ENCODE results near the gene AGAP3.

AGAP3 gene

DNA sequence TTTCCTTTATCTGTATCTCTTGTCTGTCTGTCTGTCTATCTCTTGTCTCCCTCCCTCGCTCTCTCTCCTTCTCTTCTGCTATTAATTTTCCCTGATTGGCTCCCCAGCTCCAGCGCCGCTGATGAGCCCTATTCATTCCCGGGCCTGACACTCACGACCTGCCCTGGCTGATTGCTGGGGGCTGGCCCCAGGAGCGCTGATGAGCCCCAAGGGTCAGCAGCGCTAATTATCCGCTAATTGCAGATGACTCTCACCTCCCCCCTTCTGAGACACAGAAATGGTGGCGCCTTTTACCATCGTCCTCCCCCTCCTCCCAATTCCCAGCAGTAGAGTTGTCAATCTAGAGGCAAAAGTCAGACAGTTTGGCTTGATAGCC is 82.5 kb downstream of the AGAP3 start:
- no peak for DNase-seq

DNA sequence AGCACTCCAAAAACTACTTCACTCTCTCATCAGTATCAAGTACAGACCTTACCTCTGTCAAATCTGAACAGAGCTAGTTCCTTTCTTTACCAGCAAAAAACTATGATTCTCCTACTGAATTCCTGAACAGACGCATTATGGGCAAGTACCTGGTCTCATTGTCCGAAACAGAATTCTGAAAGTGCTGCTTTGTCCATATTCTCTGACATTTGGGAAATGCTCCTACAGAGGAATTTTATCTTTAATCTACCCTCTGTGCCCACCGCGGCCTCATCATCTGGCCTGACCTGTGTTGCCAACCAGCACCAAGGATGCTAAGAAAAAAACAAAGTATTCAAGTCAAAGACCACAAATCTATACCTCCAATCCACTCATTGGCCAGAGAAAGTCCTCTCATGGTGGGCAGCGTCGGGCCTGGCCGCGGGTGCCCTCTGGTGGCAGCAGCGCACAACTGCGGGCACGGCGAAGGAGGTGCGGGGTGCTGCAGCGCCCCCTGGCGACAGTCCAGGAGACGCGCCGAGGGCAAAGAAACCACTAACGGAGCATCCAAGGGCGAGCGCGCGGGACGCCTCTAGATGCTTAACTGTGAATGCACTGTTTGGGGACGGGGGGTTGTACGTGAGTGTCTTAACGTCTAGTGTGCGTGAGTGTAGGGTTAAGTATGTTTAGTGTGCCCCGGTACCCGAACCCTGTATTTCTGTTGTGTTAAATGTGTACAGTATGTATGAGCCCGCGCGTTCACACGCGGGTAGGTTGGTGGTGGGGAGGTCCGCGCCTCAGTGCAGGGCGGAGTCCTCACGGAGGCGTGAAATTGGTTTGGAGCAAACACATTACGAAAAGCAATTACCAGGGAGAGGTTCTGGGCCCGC is 86.2 kb downstream of the AGAP3 start:
- DNase-seq: peak; percentile 63

DNA sequence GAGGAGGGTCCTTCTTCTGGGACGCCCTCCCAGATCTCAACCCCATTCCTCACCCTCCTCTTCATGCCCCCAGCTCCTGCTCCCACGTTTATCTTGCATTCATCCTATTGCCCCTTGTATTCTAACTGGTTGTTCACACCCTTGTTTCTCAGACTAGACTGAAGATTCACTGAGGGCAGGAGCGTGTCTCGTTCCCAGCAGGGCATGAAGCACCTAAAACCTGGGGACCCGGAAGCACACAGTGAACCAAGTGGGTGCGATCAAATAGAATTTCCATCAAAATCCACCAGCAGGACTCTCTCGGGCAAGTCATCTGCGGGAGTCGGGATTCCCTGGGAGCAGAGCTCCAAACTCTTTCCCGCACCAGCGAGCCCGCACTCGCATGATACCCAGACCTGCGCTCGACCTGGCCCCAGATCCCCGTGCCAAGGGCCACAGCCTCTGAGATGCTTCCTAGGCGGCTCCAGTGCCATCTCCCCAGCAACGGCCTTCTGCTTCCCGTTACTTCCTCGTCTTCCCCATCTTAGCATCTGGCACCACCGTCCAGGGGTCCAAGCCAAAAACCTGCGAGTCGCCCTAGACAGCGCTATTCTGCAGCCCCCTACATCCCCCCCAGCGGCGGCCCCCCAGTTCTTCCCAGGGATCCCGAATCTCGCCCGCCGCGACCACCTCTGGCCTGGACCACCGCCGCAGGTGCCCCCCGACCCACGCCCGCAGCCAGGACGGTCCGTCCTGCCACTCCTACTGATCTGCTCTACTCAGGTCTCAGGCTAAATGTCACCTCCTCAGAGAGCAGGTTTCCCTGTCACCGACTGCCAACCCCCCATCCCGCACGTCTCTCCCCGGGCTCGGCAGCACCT is 87.3 kb downstream of the AGAP3 start:
- no peak for DNase-seq

DNA sequence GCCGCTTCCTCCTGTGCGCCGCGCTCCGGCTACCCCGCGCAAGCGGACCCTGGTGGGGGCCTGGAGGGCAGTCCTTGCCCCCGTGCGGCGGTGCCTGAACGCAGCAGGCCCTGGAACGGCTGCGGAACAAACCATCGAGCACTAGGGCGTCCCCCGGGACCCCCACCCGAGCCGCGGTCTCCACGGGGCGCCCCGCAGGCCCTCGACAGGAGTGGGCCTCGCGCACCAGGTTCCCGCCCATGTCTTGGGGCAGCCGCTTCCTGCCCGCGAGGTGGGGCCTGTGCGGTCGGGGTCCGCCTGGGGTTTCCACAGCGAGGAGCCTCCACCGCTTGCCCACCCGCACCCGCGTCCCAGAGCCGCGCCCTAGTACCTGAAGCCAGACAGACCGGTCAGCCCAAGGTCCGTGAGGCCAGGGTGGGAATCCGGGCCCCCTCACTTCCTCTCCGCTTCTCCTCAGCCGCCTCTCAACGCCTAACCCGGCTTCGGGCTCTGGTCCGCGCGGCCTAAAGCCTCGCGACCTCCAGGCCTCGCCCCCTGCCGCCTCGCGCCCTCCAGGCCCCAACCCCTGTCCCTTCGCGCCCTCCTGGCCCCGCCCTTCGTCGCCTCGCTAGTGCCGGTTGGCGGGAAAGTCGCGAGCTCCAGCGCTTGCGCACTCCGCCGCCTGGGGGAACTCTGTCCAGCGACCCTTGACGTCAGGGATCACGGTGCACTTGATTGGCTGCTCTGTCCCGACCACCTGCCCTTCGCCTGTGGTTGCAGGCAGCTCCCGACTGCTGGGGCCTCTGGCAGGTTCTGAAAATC is 88.2 kb downstream of the AGAP3 start:
- peak; percentile 4 for DNase-seq

DNA sequence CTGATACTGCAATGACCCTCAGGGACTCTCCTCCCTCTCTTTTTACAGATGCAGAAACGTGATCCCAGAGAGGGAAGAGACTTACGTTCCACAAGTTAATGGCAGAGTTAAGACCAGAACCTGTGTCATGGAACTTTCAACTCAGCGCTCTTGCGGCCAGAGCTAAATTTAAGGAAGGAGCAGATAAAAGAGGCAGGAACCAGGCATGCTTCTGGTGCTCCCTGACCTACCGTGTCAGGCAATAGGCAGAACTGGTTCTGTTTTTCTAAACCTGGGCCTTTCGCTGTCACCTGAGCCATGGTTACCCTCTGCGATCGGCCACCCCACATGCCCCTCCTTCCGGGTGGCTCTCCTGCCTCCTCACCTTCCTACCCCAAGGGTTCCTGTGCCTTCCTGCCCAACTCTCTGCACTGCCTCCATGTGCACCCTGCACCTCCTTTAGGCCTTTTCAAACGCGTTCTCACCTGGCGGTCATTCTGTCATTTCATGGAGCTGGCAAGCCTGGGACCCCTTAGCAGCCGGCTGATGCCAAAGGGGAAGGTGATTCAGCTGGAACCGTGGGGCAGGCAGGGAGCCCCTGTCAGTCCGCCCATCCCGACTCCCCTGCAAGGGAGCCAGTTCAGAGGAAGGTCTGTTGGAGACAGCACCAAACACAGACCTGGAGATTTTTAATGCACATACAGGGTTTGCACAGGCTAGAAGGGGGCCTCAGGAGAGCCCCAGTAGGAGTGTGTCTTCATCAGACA is 88.9 kb downstream of the AGAP3 start:
- no peak for DNase-seq

DNA sequence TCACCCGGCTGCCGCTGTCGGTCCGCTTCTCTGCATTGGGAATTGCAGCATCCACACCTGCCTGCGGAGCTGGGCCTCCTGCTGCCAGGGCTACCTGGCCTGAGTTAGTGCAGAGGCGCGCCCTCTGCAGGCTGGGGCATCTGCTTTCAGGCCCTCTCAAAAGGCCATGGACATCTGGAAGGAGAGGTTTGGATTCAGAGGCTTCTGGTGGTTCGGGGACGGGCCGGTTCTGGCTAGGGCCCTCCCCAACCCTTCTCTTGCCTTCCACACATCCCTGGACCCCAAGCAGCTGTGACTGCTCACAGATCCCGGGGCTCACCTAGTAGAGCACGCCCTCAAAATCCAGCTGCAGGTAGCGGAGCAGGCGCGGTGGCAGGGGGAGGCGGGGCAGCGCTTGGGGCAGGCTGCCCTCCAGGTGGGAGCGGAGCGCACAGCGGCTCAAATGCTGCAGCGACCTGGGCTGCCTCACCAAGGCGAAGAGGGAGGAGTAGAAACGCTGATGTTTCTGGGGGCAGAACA is 89.6 kb downstream of the AGAP3 start:
- no peak for DNase-seq

DNA sequence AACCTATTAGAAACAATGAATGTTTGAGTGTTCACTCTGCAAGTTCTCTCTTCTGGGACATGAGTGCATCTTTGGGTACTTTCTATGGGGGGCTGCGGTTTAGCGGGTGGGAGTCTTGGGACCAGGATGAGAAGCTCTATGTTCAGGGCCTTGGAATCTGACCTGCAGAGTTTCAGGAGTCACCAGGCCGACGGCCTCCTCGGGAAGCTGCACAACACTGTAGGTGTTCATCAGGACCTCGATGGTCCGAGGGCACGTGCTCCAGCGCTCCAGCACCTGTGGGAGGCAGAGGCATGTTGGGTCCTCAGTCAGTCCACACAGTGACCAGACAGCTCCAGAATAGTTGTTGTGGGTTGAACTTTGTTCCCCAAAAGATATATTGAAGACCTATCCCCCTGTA is 90.1 kb downstream of the AGAP3 start:
- DNase-seq: no peak

DNA sequence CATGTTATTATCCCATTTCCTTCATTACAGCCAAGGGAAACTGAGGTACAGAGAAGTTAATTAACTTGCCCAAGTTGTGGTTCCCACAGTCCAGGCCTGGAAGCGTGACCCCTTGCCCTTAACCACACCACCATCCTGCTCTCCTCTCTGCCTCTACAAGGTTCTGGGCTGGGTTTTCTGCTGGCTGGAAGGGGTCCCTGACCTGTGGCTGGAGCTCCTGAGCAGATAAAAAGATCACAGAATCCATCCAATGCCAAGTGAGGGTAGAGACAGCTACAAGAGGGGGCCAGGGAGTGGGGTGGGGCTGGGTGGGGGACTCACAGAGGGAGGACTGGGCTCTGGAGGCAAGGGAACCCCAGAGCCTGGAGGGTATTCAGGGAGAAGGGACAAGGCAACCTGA is 91.0 kb downstream of the AGAP3 start:
- no peak for DNase-seq

DNA sequence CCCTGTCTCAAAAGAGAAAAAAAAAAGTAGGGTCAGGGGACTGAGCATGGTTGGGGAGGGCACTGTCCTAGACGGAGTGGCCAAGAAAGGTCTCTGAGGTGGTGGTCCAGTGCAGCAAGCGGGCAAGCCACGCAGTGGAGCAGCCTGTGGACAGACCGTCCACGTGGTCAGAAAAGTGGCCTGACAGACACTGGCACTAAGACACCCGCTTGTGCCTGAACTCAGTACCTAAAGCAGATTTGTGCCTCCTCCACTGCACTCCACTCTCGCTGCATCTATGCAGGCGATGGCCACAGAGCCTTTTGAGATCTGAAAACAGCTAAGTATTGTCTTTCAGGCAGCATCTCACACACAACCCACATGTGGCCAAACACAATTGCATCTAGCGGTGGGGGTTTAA is 92.0 kb downstream of the AGAP3 start:
- no peak for DNase-seq

DNA sequence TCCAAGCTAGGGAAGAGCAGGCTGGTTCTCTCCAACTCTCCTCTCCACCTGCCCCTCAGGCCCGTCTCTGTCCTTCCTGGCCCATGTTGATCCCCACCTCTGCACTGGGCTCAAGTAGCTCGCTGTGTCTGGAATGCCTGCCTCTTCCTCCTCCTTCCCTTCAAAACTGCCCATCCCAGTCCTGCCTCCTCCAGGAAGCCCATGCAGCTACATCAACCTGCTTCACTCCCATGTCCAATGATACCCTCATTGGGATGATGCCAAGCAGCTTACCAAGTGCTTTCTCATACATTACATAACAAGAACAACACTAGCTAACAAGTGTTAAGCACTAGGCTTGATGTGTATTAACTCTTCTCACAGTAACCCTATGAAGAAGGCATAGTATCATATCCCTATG is 92.6 kb downstream of the AGAP3 start:
- DNase-seq: no peak

DNA sequence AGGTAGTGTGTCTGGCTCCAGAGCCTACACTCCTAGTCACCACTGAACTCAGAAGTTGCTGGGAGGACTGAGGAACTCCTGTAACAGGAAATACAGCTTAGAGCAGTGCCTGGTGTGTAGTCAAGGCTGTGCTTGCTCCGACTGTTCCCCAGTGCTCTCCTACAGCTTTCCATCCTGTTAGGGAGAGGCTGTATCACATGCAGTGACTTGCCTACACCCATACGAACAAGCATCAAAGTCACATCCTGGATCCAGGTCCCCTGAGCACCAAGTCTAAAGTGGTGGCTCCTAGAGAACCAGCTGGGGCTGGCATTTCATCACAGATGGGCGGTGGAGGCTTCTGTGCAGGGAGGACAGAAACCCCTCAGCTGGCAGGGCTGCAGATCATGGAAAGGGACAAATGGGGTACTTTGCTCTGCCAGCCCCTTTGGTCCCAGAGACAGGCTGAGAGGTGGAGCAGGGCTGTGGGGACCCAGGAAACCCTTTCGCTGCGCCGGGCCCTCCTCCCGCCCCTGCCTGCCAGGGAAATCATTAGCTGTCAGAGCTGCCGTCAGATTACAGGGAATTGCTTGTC is 93.1 kb downstream of the AGAP3 start:
- DNase-seq: no peak

DNA sequence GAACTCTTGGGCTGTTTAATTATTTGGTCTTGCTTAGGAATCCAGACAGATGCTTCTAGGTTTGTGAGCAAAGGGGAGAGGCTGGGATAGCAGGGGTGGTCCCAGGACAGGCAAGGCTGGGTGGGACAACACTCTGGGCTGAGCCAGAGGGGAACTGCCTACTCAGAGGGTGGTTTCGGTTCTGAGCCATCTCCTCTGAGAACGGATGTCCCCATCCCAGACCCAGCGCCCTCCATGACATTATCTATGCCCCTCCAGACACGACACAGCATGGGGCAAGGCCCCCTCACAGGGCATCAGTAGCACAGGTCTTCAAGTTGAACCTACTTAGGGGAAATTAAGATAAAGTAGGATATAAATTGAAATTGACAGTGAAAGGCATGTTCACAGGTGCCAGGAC is 93.7 kb downstream of the AGAP3 start:
- DNase-seq: no peak

DNA sequence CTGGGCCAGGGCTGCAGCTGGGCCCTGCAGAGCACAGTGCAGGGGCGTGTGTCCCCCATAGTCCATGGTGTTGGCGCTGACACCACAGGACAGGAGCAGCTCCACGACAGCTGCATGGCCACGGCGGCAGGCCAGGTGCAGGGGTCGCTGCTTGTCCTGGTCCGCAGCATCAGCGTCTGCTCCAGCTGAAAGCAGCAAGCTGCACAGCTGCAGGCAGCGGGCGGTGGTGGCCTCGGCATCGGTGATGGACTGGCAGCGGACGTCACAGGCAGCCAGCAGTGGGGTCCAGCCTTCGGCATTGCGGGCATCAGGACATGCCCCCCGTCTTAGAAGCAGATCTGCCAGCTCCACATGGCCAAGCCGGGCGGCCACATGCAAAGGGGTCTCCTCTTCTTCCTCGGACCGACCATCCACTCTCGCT is 94.7 kb downstream of the AGAP3 start:
- no peak for DNase-seq

DNA sequence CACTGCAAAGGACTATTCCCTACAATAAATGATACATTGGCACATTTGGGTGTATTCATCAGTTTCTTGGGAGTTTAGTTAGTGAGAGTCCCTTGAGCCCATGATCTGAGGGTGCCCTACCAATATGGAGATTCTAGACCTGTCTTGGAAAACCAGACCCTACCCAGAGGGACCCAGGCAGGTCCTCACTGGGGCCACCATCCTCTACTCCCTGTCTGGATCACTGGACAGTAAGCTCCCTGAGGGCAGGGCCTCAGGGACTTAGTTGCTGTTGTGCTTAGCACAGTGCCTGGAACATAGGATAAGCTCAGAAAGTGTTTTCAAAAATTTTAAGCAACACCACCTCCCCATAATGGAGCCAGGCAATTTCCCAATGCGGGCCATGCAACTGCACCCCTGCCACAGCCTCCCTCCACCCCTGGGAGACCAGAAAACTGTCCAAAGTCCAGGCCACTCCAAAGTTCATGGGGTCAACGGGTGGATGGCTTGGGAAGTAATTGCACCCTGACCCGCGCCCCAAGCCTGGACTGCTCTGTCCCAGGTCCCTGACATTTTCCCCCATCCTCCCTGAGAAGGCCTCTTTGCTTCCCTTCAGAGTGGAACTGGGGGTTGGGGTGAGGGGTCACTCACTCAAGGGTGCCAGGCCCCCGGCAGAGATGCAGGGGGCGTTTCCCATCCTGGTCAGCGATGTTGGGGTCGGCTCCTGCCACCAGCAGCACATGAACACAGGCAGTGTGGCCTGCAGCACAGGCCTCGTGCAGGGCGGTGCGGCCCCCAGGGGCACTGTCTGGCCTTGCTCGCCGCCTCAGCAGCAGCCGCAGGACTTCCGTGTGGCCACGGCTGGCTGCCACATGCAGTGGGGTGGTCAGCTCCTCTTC is 99.7 kb downstream of the AGAP3 start:
- DNase-seq: no peak

DNA sequence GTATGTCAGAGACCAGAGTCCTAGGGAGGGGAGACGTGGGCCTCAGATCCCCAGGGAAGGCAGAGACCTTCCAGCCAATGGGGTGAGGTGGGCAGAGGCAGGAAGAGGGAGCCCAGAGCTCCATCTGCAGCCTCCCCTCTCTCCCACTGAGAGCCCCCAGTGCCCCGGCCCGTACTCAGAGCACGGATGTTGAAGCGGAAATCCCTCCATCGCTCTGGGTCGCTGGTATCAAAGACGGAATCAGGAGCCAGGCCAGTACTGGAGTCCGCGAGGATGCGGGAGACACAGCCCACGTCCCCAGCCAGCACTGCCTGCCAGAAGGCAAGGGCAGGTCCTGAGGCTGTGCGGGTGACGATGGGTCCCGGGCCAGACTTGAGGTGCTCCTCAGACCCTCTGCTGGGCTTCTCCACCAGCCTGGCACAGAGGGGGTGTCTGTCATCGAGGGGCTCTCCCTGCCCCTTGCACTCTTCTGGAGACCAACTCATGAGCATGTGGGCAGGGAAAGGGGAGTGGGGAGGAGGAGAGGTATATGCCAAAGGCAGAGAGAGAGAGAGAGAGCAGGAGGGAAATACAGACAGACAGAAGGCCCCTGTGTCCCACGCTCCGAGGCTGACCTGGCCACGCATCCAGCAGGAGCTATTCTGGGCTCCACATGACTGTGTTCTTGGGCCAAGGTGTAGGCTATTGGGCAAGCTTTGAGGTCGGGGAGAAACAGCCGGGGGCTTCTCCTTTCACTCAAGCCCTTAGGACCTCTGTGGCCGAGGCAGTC is 100.5 kb downstream of the AGAP3 start, which contains the start of gene ASB10:
Gene ASB10, minus strand, starts transcription at position 611 of the 769 bp plus-strand sequence. Its CDS starts 120 bp downstream, at position 491.
- no peak for DNase-seq

DNA sequence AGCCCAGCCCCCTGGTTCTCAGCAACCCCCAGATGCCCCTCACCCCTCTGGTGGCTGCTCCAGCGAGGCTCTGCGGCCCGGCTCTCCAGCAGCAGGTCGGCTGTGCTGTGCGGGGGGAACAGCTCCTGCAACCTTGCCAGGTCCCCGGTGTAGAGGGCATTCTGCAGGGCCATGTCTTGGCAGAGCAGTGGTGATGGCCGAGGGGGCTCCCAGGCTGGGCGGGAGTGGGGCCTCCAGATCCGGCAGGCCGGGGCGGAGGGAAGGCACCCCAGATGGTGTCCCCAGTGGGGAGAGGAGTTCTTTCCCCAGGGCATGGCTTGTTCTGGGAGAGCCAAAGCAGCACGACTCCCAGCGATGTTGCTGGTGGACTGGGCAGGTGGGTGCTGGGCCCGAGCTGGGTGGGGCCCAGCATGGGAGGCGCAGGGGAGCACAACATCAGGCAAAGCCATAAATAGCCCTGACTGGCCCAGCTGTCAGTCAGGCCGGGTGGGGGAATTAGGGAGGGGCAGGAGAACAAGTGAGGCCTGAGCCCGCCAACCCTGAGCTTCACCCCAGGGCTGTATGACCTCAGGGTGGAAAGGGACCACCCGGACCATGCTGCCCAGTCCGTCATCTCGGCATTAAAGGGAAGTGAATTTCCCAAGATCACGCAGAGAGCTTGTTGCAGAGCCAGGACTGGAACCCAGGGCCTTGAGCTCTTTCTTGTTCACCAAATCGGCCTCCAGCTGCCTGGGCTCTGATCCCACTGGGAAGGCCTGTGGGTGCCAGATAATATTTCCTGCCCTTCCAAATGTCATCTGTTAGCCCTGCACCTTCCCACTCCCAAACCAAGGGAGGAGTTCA is 101.4 kb downstream of the AGAP3 start:
- no peak for DNase-seq

DNA sequence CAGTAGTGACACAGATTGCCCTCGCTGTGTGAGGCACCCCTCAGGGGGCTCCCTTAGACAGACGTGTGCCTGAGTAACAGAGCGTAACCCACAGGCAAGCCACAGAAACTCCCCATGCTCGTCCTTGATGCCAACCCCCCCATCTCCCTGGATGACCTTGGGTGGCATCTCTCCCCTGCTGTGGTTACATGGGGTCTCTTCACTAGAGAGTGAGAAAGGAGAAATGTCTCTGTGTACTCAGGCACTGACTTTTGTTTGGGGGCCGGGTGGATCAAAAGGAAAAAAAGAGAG is 101.9 kb downstream of the AGAP3 start:
- DNase-seq: no peak

DNA sequence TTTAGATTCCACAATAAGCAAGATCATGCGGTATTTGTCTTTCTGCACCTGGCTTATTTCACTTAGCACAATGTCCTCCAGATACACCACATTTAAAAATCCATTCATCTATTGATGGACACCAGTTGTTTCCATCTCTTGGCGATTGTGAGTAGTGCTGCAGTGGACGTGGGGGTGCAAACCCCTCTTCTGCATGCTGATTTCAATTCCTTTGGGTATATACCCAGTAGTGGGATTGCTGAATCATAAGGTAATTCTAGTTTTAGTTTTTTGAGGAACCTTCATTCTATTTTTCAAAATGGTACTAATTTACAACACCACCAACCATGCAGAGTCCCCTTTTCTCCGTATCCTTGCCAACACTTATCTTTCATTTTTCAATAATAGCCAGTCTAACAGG is 102.8 kb downstream of the AGAP3 start:
- no peak for DNase-seq

DNA sequence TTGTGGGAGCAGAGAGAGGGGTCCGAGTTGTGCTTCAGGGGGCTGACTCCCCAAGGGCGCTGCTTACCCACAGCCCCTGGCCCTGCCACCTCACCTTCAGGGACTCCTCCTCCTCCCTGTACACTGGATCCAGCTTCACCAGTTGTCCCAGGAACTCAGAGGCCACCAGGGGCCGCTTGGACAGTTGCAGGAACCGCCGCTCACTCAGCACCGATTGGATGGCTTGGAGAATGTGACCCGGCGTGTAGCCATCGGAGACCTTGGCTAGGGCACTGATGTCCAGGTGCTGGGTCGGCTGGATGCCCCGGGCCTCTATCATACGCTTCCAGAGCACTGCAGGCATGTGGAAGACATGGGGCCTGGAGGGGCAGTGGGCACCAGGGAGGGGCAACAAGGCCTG is 105.3 kb downstream of the AGAP3 start:
- no peak for DNase-seq

All from fibroblast of skin of right quadriceps (primary cell).